Calu3 (cell line): ENCODE measurements around the gene SKAP1. TPM values are rescaled to one million over a fixed set of nuclear protein-coding genes. Genes with fewer than 3 reads are reported as not detected.
A peak's percentile ranks its signal among the peaks of the same experiment; 100 is the strongest.

Source experiments
- BruUV-seq: library from RNA; stranded (reverse); fragments of 400-500 nt; replicated peaks from 2 replicates; lab custom pipeline; 2021; lab: Mats Ljungman, UMichigan
- CTCF ChIA-PET: fragments of 300-600 bp; sonication (Branson Sonifier 250); formaldehyde crosslinking; loops from one replicate; lab custom pipeline; 2022; ENCODE audit warnings: antibody characterized with exemption; lab: Charles Lee
- DNase-seq: peaks from one replicate; pipeline ENCODE4 v3.0.0; 2022
- H3K27ac Mint-ChIP-seq: one replicate; pipeline ENCODE4 v1.8.0; 2022; ENCODE audit warnings: mixed read lengths; ENCODE audit not compliant: unreplicated experiment
- H3K27me3 Mint-ChIP-seq: one replicate; pipeline ENCODE4 v1.8.0; 2022; ENCODE audit warnings: mixed read lengths; ENCODE audit not compliant: unreplicated experiment
- H3K36me3 Mint-ChIP-seq: one replicate; pipeline ENCODE4 v1.8.0; 2022; ENCODE audit warnings: mild to moderate bottlenecking, moderate library complexity, mixed read lengths; ENCODE audit not compliant: insufficient read depth, unreplicated experiment
- H3K4me1 Mint-ChIP-seq: one replicate; pipeline ENCODE4 v1.8.0; 2022; ENCODE audit warnings: mild to moderate bottlenecking, low read depth, mixed read lengths; ENCODE audit not compliant: unreplicated experiment
- H3K4me3 Mint-ChIP-seq: one replicate; pipeline ENCODE4 v1.8.0; 2022; ENCODE audit warnings: mild to moderate bottlenecking, low read depth, moderate library complexity, mixed read lengths; ENCODE audit not compliant: unreplicated experiment
- H3K9me3 Mint-ChIP-seq: one replicate; pipeline ENCODE4 v1.8.0; 2022; ENCODE audit warnings: low read depth, mixed read lengths; ENCODE audit not compliant: unreplicated experiment
- intact Hi-C: fragments of 100-400 bp; cut with micrococcal nuclease; formaldehyde crosslinking; loops from one replicate; pipeline ENCODE4 v1.10.0; 2022; ENCODE audit not compliant: unreplicated experiment
- total RNA-seq: library from RNA; stranded (reverse); gene quantifications from 2 replicates; pipeline ENCODE4 v1.2.3, GENCODE V29; 2022
- TF ChIP-seq, protein P1 (sequence below): fragments of 200-600 bp; IDR thresholded peaks from one replicate; pipeline ENCODE4 v1.8.0; 2022; ENCODE audit warnings: antibody characterized with exemption; ENCODE audit not compliant: unreplicated experiment

Gene SKAP1
- total RNA-seq, 1 experiment from 2014 or later, result 4.4 TPM

DNA sequence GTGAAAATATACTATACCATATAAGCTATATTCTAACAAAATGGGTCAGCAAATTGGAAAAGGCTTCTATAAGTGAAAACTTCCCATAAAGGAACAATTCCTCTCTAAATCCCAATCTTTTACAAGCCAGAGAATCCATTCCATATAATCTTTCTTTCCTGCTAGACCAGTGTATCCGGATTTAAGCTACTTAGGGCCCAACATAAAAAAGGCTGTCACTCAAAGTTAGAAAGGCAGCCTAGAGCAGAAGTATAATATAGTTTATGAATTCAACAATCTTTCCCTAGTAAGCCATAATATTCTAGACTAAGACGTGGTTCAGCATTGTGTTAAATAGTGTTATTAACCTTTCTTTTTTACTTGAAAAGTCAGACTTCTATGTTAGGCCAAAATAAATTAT lies 93.0 kb downstream of the SKAP1 start:
- no peak for DNase-seq
- H3K4me3 Mint-ChIP-seq, result no peak overlapping the region
- no peaks in the 10 kb centered on the region for H3K36me3 Mint-ChIP-seq
- CTCF ChIA-PET, result interaction anchor here (0.5 to 3.2 kb wide), 10 partner anchors 11 to 542 kb away, joined by 3 to 18 read pairs (median 7); no protein-coding TSS in a partner anchor
- H3K9me3 Mint-ChIP-seq, result no peaks in the 10 kb centered on the region
- no TSS peak for BruUV-seq
- no peaks in the 10 kb centered on the region for H3K4me1 Mint-ChIP-seq
- no peak overlapping the region for H3K27ac Mint-ChIP-seq
- TF ChIP-seq, protein P1, sequence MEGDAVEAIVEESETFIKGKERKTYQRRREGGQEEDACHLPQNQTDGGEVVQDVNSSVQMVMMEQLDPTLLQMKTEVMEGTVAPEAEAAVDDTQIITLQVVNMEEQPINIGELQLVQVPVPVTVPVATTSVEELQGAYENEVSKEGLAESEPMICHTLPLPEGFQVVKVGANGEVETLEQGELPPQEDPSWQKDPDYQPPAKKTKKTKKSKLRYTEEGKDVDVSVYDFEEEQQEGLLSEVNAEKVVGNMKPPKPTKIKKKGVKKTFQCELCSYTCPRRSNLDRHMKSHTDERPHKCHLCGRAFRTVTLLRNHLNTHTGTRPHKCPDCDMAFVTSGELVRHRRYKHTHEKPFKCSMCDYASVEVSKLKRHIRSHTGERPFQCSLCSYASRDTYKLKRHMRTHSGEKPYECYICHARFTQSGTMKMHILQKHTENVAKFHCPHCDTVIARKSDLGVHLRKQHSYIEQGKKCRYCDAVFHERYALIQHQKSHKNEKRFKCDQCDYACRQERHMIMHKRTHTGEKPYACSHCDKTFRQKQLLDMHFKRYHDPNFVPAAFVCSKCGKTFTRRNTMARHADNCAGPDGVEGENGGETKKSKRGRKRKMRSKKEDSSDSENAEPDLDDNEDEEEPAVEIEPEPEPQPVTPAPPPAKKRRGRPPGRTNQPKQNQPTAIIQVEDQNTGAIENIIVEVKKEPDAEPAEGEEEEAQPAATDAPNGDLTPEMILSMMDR, result no peak
- intact Hi-C loops, result loop anchor here (1.0 to 10.0 kb wide), 4 partner anchors 75 to 312 kb away; no protein-coding TSS in a partner anchor
- no peaks in the 10 kb centered on the region for H3K27me3 Mint-ChIP-seq

DNA sequence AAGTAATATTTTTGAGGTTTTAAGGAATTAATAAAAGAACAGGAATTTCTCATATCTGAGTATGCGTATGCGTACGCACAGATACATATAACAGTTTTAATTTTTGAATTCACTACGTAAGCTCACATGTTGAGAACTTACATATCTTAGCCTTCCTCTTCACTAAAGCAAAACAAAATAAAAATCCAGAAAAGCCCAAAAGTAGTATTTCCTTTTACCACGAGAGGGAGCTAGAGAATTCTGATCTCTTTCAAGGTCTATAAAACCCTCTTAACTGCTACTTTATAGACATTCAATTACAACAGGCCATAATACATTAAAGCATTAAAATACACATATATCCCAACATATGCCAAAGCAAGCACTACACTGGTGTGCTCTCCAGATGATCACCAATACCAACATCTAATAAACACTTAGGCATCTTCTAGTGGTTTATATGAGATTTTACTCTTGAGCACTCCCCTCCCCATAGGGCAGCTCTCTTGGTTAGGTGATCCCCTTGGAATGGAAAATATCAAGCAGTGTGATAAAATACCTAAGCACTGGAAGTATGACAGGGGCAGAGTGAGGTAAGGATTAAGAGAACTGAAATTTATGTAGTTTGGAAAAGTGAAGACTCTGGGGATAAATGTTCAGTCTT lies 94.0 kb downstream of the SKAP1 start:
- Mint-ChIP-seq H3K36me3 (no peaks in the 10 kb centered on the region), H3K9me3 (no peaks in the 10 kb centered on the region), H3K27me3 (no peaks in the 10 kb centered on the region), H3K4me3 (no peak overlapping the region), H3K27ac (no peak overlapping the region), H3K4me1 (no peaks in the 10 kb centered on the region)
- DNase-seq, result peak; percentile 20
- intact Hi-C loops, result loop anchor here (1.0 to 10.0 kb wide), 4 partner anchors 74 to 311 kb away; no protein-coding TSS in a partner anchor
- no TSS peak for BruUV-seq
- TF ChIP-seq, protein P1, result peak; percentile 50
- CTCF ChIA-PET, result interaction anchor here (0.5 to 3.6 kb wide), 30 partner anchors 10 to 543 kb away, joined by 3 to 29 read pairs (median 4); partner anchors contain the start of gene HOXB8

DNA sequence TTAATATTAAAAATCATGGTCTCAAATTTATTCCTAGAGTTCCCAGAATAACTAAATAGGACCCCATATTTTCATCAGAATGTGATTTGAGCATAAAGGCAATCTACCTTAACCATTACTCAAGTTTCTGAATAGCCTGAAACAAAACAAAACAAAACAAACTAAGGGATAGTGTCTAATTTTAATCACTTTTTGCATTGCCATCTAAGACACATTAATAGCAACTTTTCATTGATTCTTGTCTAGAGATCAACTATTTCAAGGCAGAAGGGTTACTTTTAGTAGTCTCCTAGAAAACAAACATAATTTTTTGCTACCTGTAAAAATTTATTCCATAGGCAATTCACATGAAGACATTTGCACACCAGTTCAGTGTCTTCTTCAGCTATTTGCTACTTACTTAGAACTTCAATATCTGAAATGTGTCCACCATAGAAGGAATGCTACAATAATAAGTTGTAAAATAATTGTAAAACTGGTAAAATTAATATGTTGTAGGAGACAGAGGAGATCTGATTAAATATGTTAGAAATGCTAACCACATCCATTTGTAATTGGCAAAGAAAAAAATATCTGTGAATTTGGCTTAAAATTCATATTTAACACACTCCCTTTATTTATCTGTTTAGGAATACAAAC lies 94.7 kb downstream of the SKAP1 start:
- TF ChIP-seq, protein P1, result no peak
- Mint-ChIP-seq H3K9me3 (no peaks in the 10 kb centered on the region), H3K27ac (peak overlapping the region; percentile 30), H3K36me3 (no peaks in the 10 kb centered on the region), H3K27me3 (no peaks in the 10 kb centered on the region), H3K4me3 (no peak overlapping the region), H3K4me1 (peaks cover 7% of the 10 kb centered on the region)
- BruUV-seq, result no TSS peak
- intact Hi-C loops, result loop anchor here (5.0 to 10.0 kb wide), 3 partner anchors 73 to 310 kb away; no protein-coding TSS in a partner anchor
- CTCF ChIA-PET, result interaction anchor here (0.5 to 3.6 kb wide), 26 partner anchors 9 to 290 kb away, joined by 3 to 29 read pairs (median 5); partner anchors contain the start of gene HOXB8
- no peak for DNase-seq

DNA sequence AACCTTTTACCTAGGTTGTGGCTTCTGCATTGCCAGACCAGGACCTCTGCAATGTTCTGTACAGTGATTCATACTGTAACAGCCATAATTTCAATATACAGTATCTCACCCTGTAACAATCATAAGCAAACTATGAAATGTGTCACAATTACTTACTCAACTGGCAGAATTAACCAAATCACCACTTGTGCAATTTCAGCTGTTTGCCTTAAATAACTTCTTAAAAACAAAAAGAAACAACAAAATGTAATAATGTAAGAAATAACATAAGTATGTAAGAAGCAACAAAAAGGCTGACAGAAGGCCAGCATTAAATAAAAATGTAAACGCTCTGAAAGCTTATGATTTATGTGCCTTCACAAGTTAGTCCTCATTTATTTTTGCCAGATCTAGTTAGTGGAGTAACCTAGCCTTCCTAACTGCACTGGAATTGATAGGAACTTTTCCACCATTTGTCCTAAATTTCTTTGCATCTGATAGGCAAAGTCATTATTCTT lies 96.9 kb downstream of the SKAP1 start:
- CTCF ChIA-PET, result interaction anchor here (0.6 to 3.6 kb wide), 15 partner anchors 11 to 285 kb away, joined by 3 to 29 read pairs (median 5); partner anchors contain the start of gene HOXB5
- BruUV-seq, result no TSS peak
- Mint-ChIP-seq H3K27ac (peak overlapping the region; percentile 7), H3K4me3 (no peak overlapping the region), H3K4me1 (peaks cover 11% of the 10 kb centered on the region), H3K27me3 (no peaks in the 10 kb centered on the region), H3K36me3 (no peaks in the 10 kb centered on the region), H3K9me3 (no peaks in the 10 kb centered on the region)
- intact Hi-C loops, result loop anchor here (5.0 to 10.0 kb wide), 2 partner anchors 36 to 308 kb away; no protein-coding TSS in a partner anchor
- DNase-seq, result no peak
- TF ChIP-seq, protein P1, result no peak
